Right lobe of liver (tissue), 4 donors: Measurements from ENCODE around the gene PGAM1.

ENCODE experiments used
- POLR2A ChIP-seq: fragments of 450-650 bp; IDR thresholded peaks from one replicate; pipeline ENCODE4 v1.6.1; 2017; ENCODE audit warnings: antibody characterized with exemption, mild to moderate bottlenecking
- TF ChIP-seq, protein P1 (sequence below), 4 donors: fragments of 200-600 bp in 3 of 4; fragments of 450-650 bp in 1 of 4; IDR thresholded peaks; one replicate each; pipeline versions ENCODE4 v1.5.1 to v1.8.0; 2016 to 2022; ENCODE audit warnings: antibody characterized with exemption in 4 of 4, mild to moderate bottlenecking in 2 of 4
- donor health status: DM: no; HTN: no; CAD: no.
- donor health status: DM: no; HTN: no; CAD: no.
- donor health status: DM: no; HTN: yes; CAD: no.

DNA sequence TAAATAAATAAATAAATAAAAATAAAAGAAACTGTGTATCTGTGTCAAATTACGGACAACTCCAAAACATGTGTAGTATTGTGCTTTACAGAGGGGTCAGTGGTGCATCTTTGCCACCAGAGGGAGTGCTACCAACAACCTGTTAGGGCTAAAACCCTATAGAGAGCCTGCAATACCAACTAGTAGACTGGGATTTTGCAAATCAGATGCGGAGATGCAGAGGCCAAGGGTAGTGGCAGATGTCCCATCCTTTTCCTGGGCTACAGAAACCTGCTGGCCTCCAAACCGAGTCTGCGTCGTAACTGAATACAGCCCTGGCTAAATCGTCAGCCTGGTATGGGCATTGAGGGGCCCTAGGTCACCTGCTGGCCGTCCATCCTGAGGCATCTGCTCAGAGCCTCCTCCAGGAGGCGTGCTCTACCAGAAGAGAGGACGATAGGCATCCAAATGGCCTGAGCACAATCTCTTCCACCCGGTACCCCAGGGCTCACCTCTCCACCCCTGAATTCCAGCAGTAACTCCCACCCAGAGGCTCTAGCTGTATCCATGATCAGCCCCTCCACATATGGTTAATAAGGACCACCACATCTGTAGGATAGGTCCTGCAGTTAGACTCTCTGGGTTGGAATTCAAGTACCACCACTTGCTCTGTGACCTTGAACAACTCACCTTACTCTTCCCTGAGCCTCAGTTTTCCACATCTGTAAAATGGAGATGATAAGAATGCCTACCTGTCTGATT is 18.6 kb upstream of the PGAM1 start:
- TF ChIP-seq, protein P1, sequence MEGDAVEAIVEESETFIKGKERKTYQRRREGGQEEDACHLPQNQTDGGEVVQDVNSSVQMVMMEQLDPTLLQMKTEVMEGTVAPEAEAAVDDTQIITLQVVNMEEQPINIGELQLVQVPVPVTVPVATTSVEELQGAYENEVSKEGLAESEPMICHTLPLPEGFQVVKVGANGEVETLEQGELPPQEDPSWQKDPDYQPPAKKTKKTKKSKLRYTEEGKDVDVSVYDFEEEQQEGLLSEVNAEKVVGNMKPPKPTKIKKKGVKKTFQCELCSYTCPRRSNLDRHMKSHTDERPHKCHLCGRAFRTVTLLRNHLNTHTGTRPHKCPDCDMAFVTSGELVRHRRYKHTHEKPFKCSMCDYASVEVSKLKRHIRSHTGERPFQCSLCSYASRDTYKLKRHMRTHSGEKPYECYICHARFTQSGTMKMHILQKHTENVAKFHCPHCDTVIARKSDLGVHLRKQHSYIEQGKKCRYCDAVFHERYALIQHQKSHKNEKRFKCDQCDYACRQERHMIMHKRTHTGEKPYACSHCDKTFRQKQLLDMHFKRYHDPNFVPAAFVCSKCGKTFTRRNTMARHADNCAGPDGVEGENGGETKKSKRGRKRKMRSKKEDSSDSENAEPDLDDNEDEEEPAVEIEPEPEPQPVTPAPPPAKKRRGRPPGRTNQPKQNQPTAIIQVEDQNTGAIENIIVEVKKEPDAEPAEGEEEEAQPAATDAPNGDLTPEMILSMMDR (IDR thresholded peaks at IDR 0.05) = peak; percentile 78 to 91 (median 80)
- TF ChIP-seq POLR2A = no peak
